ENCODE data around the gene SCAMP1. TPM values are rescaled to one million over a fixed set of nuclear protein-coding genes. Genes with fewer than 3 reads are reported as not detected.
A peak's percentile ranks its signal among the peaks of the same experiment; 100 is the strongest.
"Not testable (repeated sequence)": the region's sequence is repeated elsewhere in the genome, so short reads cannot be mapped to it uniquely, and the experiment has no call there.

SCAMP1 gene
- total RNA-seq, 1 experiment from 2014 or later = 26.4 TPM

- H3K9me2 ChIP-seq (replicated peaks; ENCODE audit: low read length) = no peaks in the 10 kb centered on the region
- no peak for ATAC-seq
- H3K9ac ChIP-seq (ENCODE audit: low read length) = no peak overlapping the region
- no peak overlapping the region for H3K27ac ChIP-seq (ENCODE audit: low read length)
- no TSS peak for BruUV-seq (replicated peaks)
- peak; percentile 9 for DNase-seq
- no peak overlapping the region for H3K4me3 ChIP-seq (ENCODE audit: low read length)
- peaks cover 21% of the 10 kb centered on the region; the same call in 1 of the 2 replicates for H3K79me2 ChIP-seq (ENCODE audit: low read length)
- H4K20me1 ChIP-seq (ENCODE audit: low read length) = no peaks in the 10 kb centered on the region; the same call in none of the 2 replicates
- no peaks in the 10 kb centered on the region for H3K27me3 ChIP-seq (ENCODE audit: low read length)
- H3K4me1 ChIP-seq (ENCODE audit: insufficient read depth, low read length) = peaks cover 19% of the 10 kb centered on the region
- POLR2A ChIA-PET (ENCODE audit: unreplicated experiment) = no interaction called here
- H3K36me3 ChIP-seq (ENCODE audit: low read depth, low read length) = no peaks in the 10 kb centered on the region
- CTCF ChIA-PET = no interaction called here
- no peaks in the 10 kb centered on the region for H3K9me3 ChIP-seq (ENCODE audit: low read length)
- H3F3A ChIP-seq (ENCODE audit: low read length, unreplicated experiment) = no peaks in the 10 kb centered on the region
- no peak overlapping the region for H3K4me2 ChIP-seq (ENCODE audit: low read length)
- no peak overlapping the region for H2AFZ ChIP-seq (ENCODE audit: low read length)
- TF ChIP-seq EZH2phosphoT487 (IDR thresholded peaks at IDR 0.05; ENCODE audit: borderline replicate concordance, low read length) (no peak), EZH2 (IDR thresholded peaks at IDR 0.05; ENCODE audit: low read length, unreplicated experiment) (no peak), CTCF (conservative IDR thresholded peaks at IDR 0.05; ENCODE audit: low read depth, low read length) (no peak)
- intact Hi-C loops (cut with micrococcal nuclease) = no loop called here
Measured at GRCh38 chr5:78377718-78378105, 17.3 kb downstream of the SCAMP1 start.

GRCh38 chr5:78387468-78388153 is 27.2 kb downstream of the SCAMP1 start:
- no peaks in the 10 kb centered on the region for H3F3A ChIP-seq (ENCODE audit: low read length, unreplicated experiment)
- H4K20me1 ChIP-seq (ENCODE audit: low read length) = no peaks in the 10 kb centered on the region
- CTCF ChIA-PET = no interaction called here
- peaks cover 47% of the 10 kb centered on the region for H3K79me2 ChIP-seq (ENCODE audit: low read length)
- no peak overlapping the region for H3K9ac ChIP-seq (ENCODE audit: low read length)
- no peak overlapping the region for H3K4me3 ChIP-seq (ENCODE audit: low read length)
- intact Hi-C loops (cut with micrococcal nuclease) = no loop called here
- POLR2A ChIA-PET (ENCODE audit: unreplicated experiment) = no interaction called here
- H3K9me3 ChIP-seq (ENCODE audit: low read length) = no peaks in the 10 kb centered on the region
- H3K9me2 ChIP-seq (replicated peaks; ENCODE audit: low read length) = no peaks in the 10 kb centered on the region
- no peak overlapping the region for H3K27ac ChIP-seq (ENCODE audit: low read length)
- BruUV-seq (replicated peaks) = no TSS peak
- H3K4me2 ChIP-seq (ENCODE audit: low read length) = no peak overlapping the region
- no peaks in the 10 kb centered on the region for H3K4me1 ChIP-seq (ENCODE audit: insufficient read depth, low read length)
- DNase-seq (no peak), ATAC-seq (no peak)
- no peaks in the 10 kb centered on the region for H3K36me3 ChIP-seq (ENCODE audit: low read depth, low read length)
- TF ChIP-seq EZH2phosphoT487 (IDR thresholded peaks at IDR 0.05; ENCODE audit: borderline replicate concordance, low read length) (no peak), EZH2 (IDR thresholded peaks at IDR 0.05; ENCODE audit: low read length, unreplicated experiment) (no peak), CTCF (conservative IDR thresholded peaks at IDR 0.05; ENCODE audit: low read depth, low read length) (no peak)
- H3K27me3 ChIP-seq (ENCODE audit: low read length) = no peaks in the 10 kb centered on the region
- no peak overlapping the region for H2AFZ ChIP-seq (ENCODE audit: low read length)

GRCh38 chr5:78391357-78391756 is 30.9 kb downstream of the SCAMP1 start:
- BruUV-seq (replicated peaks); CTCF ChIA-PET; DNase-seq; H3K9ac ChIP-seq (ENCODE audit: low read length); H3F3A ChIP-seq (ENCODE audit: low read length, unreplicated experiment); H3K27me3 ChIP-seq (ENCODE audit: low read length); H2AFZ ChIP-seq (ENCODE audit: low read length); intact Hi-C loops (cut with micrococcal nuclease); H3K36me3 ChIP-seq (ENCODE audit: low read depth, low read length); POLR2A ChIA-PET (ENCODE audit: unreplicated experiment); H3K27ac ChIP-seq (ENCODE audit: low read length); H3K4me2 ChIP-seq (ENCODE audit: low read length); H3K9me3 ChIP-seq (ENCODE audit: low read length); H3K4me3 ChIP-seq (ENCODE audit: low read length); H4K20me1 ChIP-seq (ENCODE audit: low read length); H3K4me1 ChIP-seq (ENCODE audit: insufficient read depth, low read length); H3K9me2 ChIP-seq (replicated peaks; ENCODE audit: low read length); ATAC-seq: not testable (repeated sequence)
- peaks cover 18% of the 10 kb centered on the region; the same call in 1 of the 2 replicates for H3K79me2 ChIP-seq (ENCODE audit: low read length)

Measured in PC-3 (cell line).